Common myeloid progenitor, CD34-positive (primary cell): ENCODE data around the gene MAGI1.
"Not testable (repeated sequence)": the region's sequence is repeated elsewhere in the genome, so short reads cannot be mapped to it uniquely, and the experiment has no call there.

ENCODE experiments used
- CTCF ChIA-PET: fragments of 350-600 bp; sonication (Branson Sonifier 250); formaldehyde crosslinking; loops from one replicate; lab custom pipeline; 2021; ENCODE audit warnings: antibody characterized with exemption; lab: Charles Lee
- POLR2A ChIA-PET: fragments of 350-600 bp; sonication (Branson Sonifier 250); formaldehyde crosslinking; loops from one replicate; lab custom pipeline; 2021; ENCODE audit warnings: antibody characterized with exemption; lab: Charles Lee
- DNase-seq, 3 donors: peaks; one replicate each; pipeline versions ENCODE4 v3.0.0 to v3.0.0-alpha.2; 2013
- H3K27ac ChIP-seq, 2 experiments: 1 replicate in 1 of 2; 2 replicates in 1 of 2; pipeline ENCODE4 v1.7.0; 2013; ENCODE audit warnings: inconsistent platforms in 2 of 2, low read length in 2 of 2, mild to moderate bottlenecking in 2 of 2, low read depth in 1 of 2, moderate library complexity in 1 of 2; ENCODE audit not compliant: severe bottlenecking in 2 of 2, insufficient read depth in 1 of 2, poor library complexity in 1 of 2
- H3K27me3 ChIP-seq, 5 experiments: replicated peaks in 2 of 5; 1 replicate in 3 of 5; 2 replicates in 2 of 5; pipeline versions ENCODE4 v1.6.1 to v1.7.0; 2013; ENCODE audit warnings: low read length in 4 of 5, mild to moderate bottlenecking in 2 of 5, moderate library complexity in 2 of 5, inconsistent platforms in 1 of 5; ENCODE audit not compliant: insufficient read depth in 5 of 5, control insufficient read depth in 4 of 5
- H3K36me3 ChIP-seq, 4 experiments: 1 replicate in 2 of 4; 2 replicates in 2 of 4; pipeline versions ENCODE4 v1.6.1 to v1.7.0; 2013; ENCODE audit warnings: low read length in 3 of 4, control low read depth in 1 of 4, mild to moderate bottlenecking in 1 of 4; ENCODE audit not compliant: control insufficient read depth in 4 of 4, insufficient read depth in 4 of 4
- H3K4me1 ChIP-seq, 4 experiments: 1 replicate in 3 of 4; 2 replicates in 1 of 4; pipeline versions ENCODE4 v1.6.1 to v1.7.1; 2013; ENCODE audit warnings: low read length in 3 of 4, mild to moderate bottlenecking in 3 of 4, control low read depth in 1 of 4, inconsistent platforms in 1 of 4, moderate library complexity in 1 of 4; ENCODE audit not compliant: control insufficient read depth in 4 of 4, insufficient read depth in 4 of 4; ENCODE audit errors: control extremely low read depth in 1 of 4
- H3K4me3 ChIP-seq, 7 experiments: 1 replicate in 4 of 7; 2 replicates in 3 of 7; pipeline versions ENCODE4 v1.5.1 to v1.7.0; 2013; ENCODE audit warnings: mild to moderate bottlenecking in 7 of 7, low read length in 6 of 7, moderate library complexity in 6 of 7, inconsistent platforms in 2 of 7, low read depth in 2 of 7, control low read depth in 1 of 7; ENCODE audit not compliant: insufficient read depth in 4 of 7, control insufficient read depth in 1 of 7; ENCODE audit errors: extremely low read depth in 1 of 7
- H3K9me3 ChIP-seq, 5 experiments: 1 replicate in 4 of 5; 2 replicates in 1 of 5; pipeline versions ENCODE4 v1.6.1 to v1.7.1; 2013; ENCODE audit warnings: low read length in 4 of 5, mild to moderate bottlenecking in 2 of 5, inconsistent platforms in 1 of 5, low read depth in 1 of 5, moderate library complexity in 1 of 5; ENCODE audit not compliant: control insufficient read depth in 4 of 5, insufficient read depth in 2 of 5; ENCODE audit errors: control extremely low read depth in 1 of 5
- WGBS: methylation state at CpG from one replicate; pipeline ENCODE4 v1.1.5; 2013; ENCODE audit not compliant: insufficient coverage; 5-methylcytosine and 5-hydroxymethylcytosine counted together

Gene MAGI1

GRCh38 chr3:66052721-66053549 is 14.2 kb upstream of the MAGI1 start:
- H3K36me3 ChIP-seq = no peaks in the 10 kb centered on the region
- H3K4me3 ChIP-seq = no peak overlapping the region
- no peaks in the 10 kb centered on the region for H3K9me3 ChIP-seq
- CTCF ChIA-PET = interaction anchor here (0.8 kb wide), 1 partner anchor 8 kb away, joined by 3 read pairs; no protein-coding TSS in a partner anchor
- H3K4me1 ChIP-seq = no peaks in the 10 kb centered on the region
- WGBS = no CpG with 5 or more reads among the region's 2 CpGs
- H3K27ac ChIP-seq = no peak overlapping the region
- no peak for DNase-seq
- POLR2A ChIA-PET = no interaction called here
- H3K27me3 ChIP-seq = no peaks in the 10 kb centered on the region

GRCh38 chr3:66050821-66051220 is 12.1 kb upstream of the MAGI1 start:
- H3K36me3 ChIP-seq = no peaks in the 10 kb centered on the region
- WGBS = no CpG with 5 or more reads among the region's 2 CpGs
- H3K27me3 ChIP-seq = peaks cover 0 to 6% (median 0%) of the 10 kb centered on the region in 5 experiments
- H3K9me3 ChIP-seq = no peaks in the 10 kb centered on the region
- H3K4me3 ChIP-seq = no peak overlapping the region
- DNase-seq = no peak
- ChIA-PET CTCF (interaction anchor here (0.6 kb wide), 1 partner anchor 92 kb away, joined by 3 read pairs; no protein-coding TSS in a partner anchor), POLR2A (no interaction called here)
- no peak overlapping the region for H3K27ac ChIP-seq
- H3K4me1 ChIP-seq = no peaks in the 10 kb centered on the region

- Histone ChIP-seq H3K4me1 (no peaks in the 10 kb centered on the region), H3K36me3 (no peaks in the 10 kb centered on the region), H3K27me3 (peaks cover 0 to 13% (median 7%) of the 10 kb centered on the region in 5 experiments), H3K4me3 (no peak overlapping the region), H3K9me3 (no peaks in the 10 kb centered on the region), H3K27ac (no peak overlapping the region)
- ChIA-PET CTCF (no interaction called here), POLR2A (no interaction called here)
- no peak for DNase-seq
Measured at GRCh38 chr3:66048051-66048395, 9.3 kb upstream of the MAGI1 start.

- no peak for DNase-seq
- peaks cover 0 to 17% (median 8%) of the 10 kb centered on the region in 5 experiments for H3K27me3 ChIP-seq
- no peak overlapping the region for H3K4me3 ChIP-seq
- CTCF ChIA-PET = no interaction called here
- no peaks in the 10 kb centered on the region for H3K4me1 ChIP-seq
- no peaks in the 10 kb centered on the region for H3K9me3 ChIP-seq
- POLR2A ChIA-PET = no interaction called here
- no peak overlapping the region for H3K27ac ChIP-seq
- 96% methylated on average over 6 of the region's 6 CpGs for WGBS
- H3K36me3 ChIP-seq = no peaks in the 10 kb centered on the region
Measured at GRCh38 chr3:66047311-66048050, 8.8 kb upstream of the MAGI1 start.

- peaks cover 0 to 29% (median 12%) of the 10 kb centered on the region in 5 experiments for H3K27me3 ChIP-seq
- H3K9me3 ChIP-seq, POLR2A ChIA-PET, H3K4me1 ChIP-seq, H3K36me3 ChIP-seq, CTCF ChIA-PET, H3K27ac ChIP-seq, DNase-seq, H3K4me3 ChIP-seq: not testable (repeated sequence)
- 75% methylated on average over 1 of the region's 2 CpGs for WGBS
Measured at GRCh38 chr3:66046321-66046720, 7.6 kb upstream of the MAGI1 start.

- ChIA-PET CTCF (interaction anchor here (0.5 kb wide), 1 partner anchor 14 kb away, joined by 3 read pairs; no protein-coding TSS in a partner anchor), POLR2A (no interaction called here)
- Histone ChIP-seq H3K27me3 (peaks cover 5 to 71% (median 38%) of the 10 kb centered on the region in 5 experiments), H3K27ac (no peak overlapping the region), H3K36me3 (no peaks in the 10 kb centered on the region), H3K4me1 (peaks cover 0 to 24% (median 23%) of the 10 kb centered on the region in 4 experiments), H3K9me3 (no peaks in the 10 kb centered on the region), H3K4me3 (no peak overlapping the region)
- no peak for DNase-seq
Measured at GRCh38 chr3:66041828-66042227, 3.1 kb upstream of the MAGI1 start.

GRCh38 chr3:66041116-66041515 is 2.4 kb upstream of the MAGI1 start:
- no CpG with 5 or more reads among the region's 1 CpG for WGBS
- ChIA-PET CTCF (no interaction called here), POLR2A (no interaction called here)
- H3K27ac ChIP-seq = no peak overlapping the region
- H3K9me3 ChIP-seq = no peaks in the 10 kb centered on the region
- H3K4me1 ChIP-seq = peaks cover 0 to 24% (median 23%) of the 10 kb centered on the region in 4 experiments
- no peak for DNase-seq
- no peaks in the 10 kb centered on the region for H3K36me3 ChIP-seq
- H3K27me3 ChIP-seq = peaks cover 5 to 74% (median 43%) of the 10 kb centered on the region in 5 experiments
- H3K4me3 ChIP-seq = no peak overlapping the region
